HG02943 (cell line): ENCODE data around the gene LRRN1.

ENCODE experiments used
- ATAC-seq: cut with Tn5 transposase; IDR thresholded peaks from one replicate; pipeline ENCODE4 v1.9.1; 2021; ENCODE audit warnings: mild to moderate bottlenecking, low read depth, moderate library complexity; ENCODE audit not compliant: unreplicated experiment

Gene LRRN1

GRCh38 chr3:3799173-3800079, at the start of gene LRRN1:
Gene LRRN1, plus strand, starts transcription at chr3:3799431. Its CDS starts 45,211 bp downstream, at chr3:3844642.
- ATAC-seq: no peak

GRCh38 chr3:3753416-3753815, 45.8 kb upstream of the LRRN1 start:
- no peak for ATAC-seq

GRCh38 chr3:3765661-3766060, 33.6 kb upstream of the LRRN1 start:
- no peak for ATAC-seq

GRCh38 chr3:3766140-3766539, 33.1 kb upstream of the LRRN1 start:
- ATAC-seq: no peak

- ATAC-seq: no peak
Observed at GRCh38 chr3:3771094-3771493, 28.1 kb upstream of the LRRN1 start.

- no peak for ATAC-seq
Observed at GRCh38 chr3:3771567-3771966, 27.7 kb upstream of the LRRN1 start.

- no peak for ATAC-seq
Observed at GRCh38 chr3:3772338-3772737, 26.9 kb upstream of the LRRN1 start.

GRCh38 chr3:3772920-3773319, 26.3 kb upstream of the LRRN1 start:
- no peak for ATAC-seq

- no peak for ATAC-seq
Observed at GRCh38 chr3:3776607-3777006, 22.6 kb upstream of the LRRN1 start.

- ATAC-seq: no peak
Observed at GRCh38 chr3:3778216-3778615, 21.0 kb upstream of the LRRN1 start.

- ATAC-seq: no peak
Observed at GRCh38 chr3:3778641-3779270, 20.5 kb upstream of the LRRN1 start.

- ATAC-seq: no peak
Observed at GRCh38 chr3:3782457-3782856, 16.8 kb upstream of the LRRN1 start.

- no peak for ATAC-seq
Observed at GRCh38 chr3:3783210-3783609, 16.0 kb upstream of the LRRN1 start.

- no peak for ATAC-seq
Observed at GRCh38 chr3:3783696-3784095, 15.5 kb upstream of the LRRN1 start.

- ATAC-seq: no peak
Observed at GRCh38 chr3:3792391-3792790, 6.8 kb upstream of the LRRN1 start.

- no peak for ATAC-seq
Observed at GRCh38 chr3:3798631-3799113, 559 bp upstream of the LRRN1 start.

- ATAC-seq: no peak
Observed at GRCh38 chr3:3800080-3800455, 837 bp downstream of the LRRN1 start.

GRCh38 chr3:3800685-3801493, 1.7 kb downstream of the LRRN1 start:
- ATAC-seq: no peak

GRCh38 chr3:3801494-3801841, 2.2 kb downstream of the LRRN1 start:
- no peak for ATAC-seq

GRCh38 chr3:3802046-3802445, 2.8 kb downstream of the LRRN1 start:
- no peak for ATAC-seq

GRCh38 chr3:3804560-3804959, 5.3 kb downstream of the LRRN1 start:
- ATAC-seq: no peak
